Measurements from ENCODE around the gene CPNE6. TPM values are rescaled to one million over a fixed set of nuclear protein-coding genes. Genes with fewer than 3 reads are reported as not detected.

The CPNE6 gene
- polyA plus RNA-seq, 1 donor, result 0.18 TPM

- DNase-seq, result no peak
Observed at GRCh38 chr14:24069411-24069735, 2.0 kb upstream of the CPNE6 start.

- DNase-seq, result no peak
Observed at GRCh38 chr14:24070285-24071143, 848 bp upstream of the CPNE6 start.

- no peak for DNase-seq
Observed at GRCh38 chr14:24071836-24072430, 571 bp downstream of the CPNE6 start.

GRCh38 chr14:24072436-24072835 is 1.1 kb downstream of the CPNE6 start:
- DNase-seq, result no peak

- no peak for DNase-seq
Observed at GRCh38 chr14:24072881-24073877, 1.8 kb downstream of the CPNE6 start.

- no peak for DNase-seq
Observed at GRCh38 chr14:24074625-24075484, 3.5 kb downstream of the CPNE6 start.

GRCh38 chr14:24075485-24076301 is 4.3 kb downstream of the CPNE6 start:
- no peak for DNase-seq

- DNase-seq, result no peak
Observed at GRCh38 chr14:24076302-24076601, 4.9 kb downstream of the CPNE6 start.

- DNase-seq, result no peak
Observed at GRCh38 chr14:24077086-24077485, 5.7 kb downstream of the CPNE6 start.

- no peak for DNase-seq
Observed at GRCh38 chr14:24078146-24078545, 6.8 kb downstream of the CPNE6 start.

- DNase-seq, result no peak
Observed at GRCh38 chr14:24079491-24080141, 8.3 kb downstream of the CPNE6 start.

GRCh38 chr14:24080142-24080530 is 8.8 kb downstream of the CPNE6 start:
- no peak for DNase-seq

GRCh38 chr14:24080888-24081738 is 9.8 kb downstream of the CPNE6 start:
- no peak for DNase-seq

GRCh38 chr14:24081739-24082211 is 10.4 kb downstream of the CPNE6 start:
- DNase-seq, result no peak

- no peak for DNase-seq
Observed at GRCh38 chr14:24082411-24083080, 11.2 kb downstream of the CPNE6 start.

GRCh38 chr14:24083462-24083861 is 12.1 kb downstream of the CPNE6 start:
- DNase-seq, result no peak

- DNase-seq, result no peak
Observed at GRCh38 chr14:24084440-24084839, 13.1 kb downstream of the CPNE6 start.

GRCh38 chr14:24085215-24085614 is 13.9 kb downstream of the CPNE6 start:
- DNase-seq, result no peak
